Nucleus accumbens (tissue), 56 donors: Measurements from ENCODE around the gene PCIF1.
"Not testable (repeated sequence)": the region's sequence is repeated elsewhere in the genome, so short reads cannot be mapped to it uniquely, and the experiment has no call there.

Source experiments
- DNase-seq, 56 donors: peaks; one replicate each; lab custom pipeline; 2025; lab: John Stamatoyannopoulos, UW

Gene PCIF1

GRCh38 chr20:45934586-45935415 is at the start of gene PCIF1:
Gene PCIF1, plus strand, starts transcription at chr20:45934683. Its CDS starts 4,317 bp downstream, at chr20:45939000.
- DNase-seq = peak; percentile 68 to 98 (median 95)

DNA sequence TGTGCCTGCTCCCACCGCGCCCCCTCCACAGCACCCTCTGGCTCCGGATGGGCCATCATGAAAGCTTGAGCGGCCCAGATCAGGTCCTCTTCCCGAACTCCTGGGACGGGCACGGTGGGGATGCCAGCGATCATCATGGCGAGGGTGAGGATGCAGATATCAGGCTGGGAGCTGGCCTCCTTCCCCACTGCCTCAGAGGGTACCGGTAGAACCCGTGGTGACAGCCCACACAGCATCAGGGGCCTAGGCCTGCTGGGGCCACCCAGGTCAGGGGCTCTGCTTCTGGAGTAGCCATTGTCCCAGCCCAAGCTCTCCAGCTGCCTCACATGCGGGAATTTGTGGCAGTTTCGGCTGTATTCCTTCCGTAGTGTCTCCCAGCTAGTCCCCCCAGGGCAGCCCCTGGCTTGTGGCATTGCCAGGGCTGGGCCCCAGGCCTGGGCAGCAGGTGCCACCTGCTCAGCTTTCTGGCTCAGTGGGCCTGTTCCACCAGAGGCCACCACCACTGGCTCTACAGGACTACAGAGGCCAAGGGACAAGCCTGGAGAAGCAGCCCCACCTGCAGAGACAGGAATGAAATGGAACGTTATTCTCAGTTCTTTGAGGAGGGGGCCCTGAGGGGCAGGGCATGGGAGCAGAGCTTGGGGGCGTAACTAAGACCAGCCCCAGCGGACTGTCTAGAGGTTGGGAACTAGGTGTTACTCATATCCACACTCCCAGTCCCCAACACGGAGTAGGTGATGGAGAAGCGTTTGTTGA is 47.7 kb upstream of the PCIF1 start:
- DNase-seq = no peak

DNA sequence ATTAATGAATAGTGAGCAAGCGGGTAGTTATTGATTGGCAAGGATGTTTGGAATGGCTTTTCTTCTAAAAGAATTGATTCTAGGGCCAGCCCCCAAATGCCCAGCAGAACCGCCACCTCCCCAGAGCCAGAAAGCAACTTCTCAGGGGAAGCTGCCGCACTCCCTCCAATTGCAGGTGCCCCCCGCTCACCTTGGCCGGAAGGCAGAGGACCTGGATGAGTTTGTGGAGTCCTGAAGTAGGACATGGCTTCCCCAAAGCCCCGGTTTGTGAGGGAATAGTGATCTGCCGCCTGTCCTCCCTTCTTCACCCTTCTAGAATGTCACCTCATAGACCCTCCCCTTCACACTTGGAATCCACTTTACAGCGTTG is 47.2 kb upstream of the PCIF1 start, which contains the start of gene SPATA25:
SPATA25 (minus strand) TSS at position 277 of the 370 bp plus-strand sequence; CDS start at position 245, 32 bp downstream.
- DNase-seq = no peak

GRCh38 chr20:45888681-45889080 is 45.8 kb upstream of the PCIF1 start:
- DNase-seq = no peak

DNA sequence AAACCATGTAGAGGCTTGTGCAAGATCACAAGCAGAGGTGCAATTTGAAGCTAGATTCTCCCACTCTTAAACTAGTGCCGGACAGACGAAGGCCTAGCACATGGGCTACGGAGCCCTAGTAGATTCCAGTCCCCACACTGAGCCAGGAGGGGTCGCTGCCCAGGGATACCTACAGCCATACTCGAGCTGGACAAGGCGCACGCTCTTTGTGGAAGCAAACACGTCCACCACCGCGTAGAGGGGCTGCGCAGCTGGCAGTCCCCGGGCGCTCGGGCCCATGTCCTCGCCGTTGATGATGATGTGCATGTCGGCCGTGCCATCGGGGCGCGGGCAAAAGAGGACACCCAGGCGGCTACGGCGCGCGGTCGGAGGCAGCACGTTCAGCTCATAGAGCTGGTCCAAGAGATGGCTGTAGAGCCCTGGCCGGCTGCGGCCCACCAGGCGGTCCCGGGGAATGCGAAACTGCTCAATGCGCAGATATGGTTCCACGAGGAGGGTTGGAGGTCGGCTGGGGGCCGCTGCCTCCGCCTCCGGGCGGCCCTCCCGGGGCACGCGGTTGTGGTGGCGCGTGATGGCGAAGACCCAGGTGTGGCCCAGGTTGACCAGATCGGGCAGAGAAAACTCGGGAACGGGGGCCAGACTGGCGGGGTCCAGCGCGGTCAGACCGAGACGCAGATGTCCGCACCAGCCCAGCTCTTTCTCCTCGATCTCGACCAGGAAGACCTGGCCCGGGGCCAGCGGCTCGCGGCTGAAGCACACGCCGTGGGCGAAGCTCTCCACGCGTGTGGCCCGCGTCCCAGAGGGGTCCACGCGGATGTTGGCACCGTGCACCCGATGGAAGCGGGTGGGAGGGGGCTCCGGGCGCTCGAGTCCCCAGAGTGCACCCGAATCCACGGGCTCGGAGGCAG is 44.2 kb upstream of the PCIF1 start:
- DNase-seq = peak in 49 of 56 donors; percentile 12 to 72 (median 40)

GRCh38 chr20:45890985-45891983 is 43.2 kb upstream of the PCIF1 start, which contains the start of the genes CTSA and NEURL2:
Gene CTSA, plus strand, starts transcription at chr20:45891335. Its CDS starts 234 bp downstream, at chr20:45891569.
Gene NEURL2, minus strand, starts transcription at chr20:45891208. Its CDS starts 217 bp downstream, at chr20:45890991.
- peak in 55 of 56 donors; percentile 56 to 96 (median 86) for DNase-seq

DNA sequence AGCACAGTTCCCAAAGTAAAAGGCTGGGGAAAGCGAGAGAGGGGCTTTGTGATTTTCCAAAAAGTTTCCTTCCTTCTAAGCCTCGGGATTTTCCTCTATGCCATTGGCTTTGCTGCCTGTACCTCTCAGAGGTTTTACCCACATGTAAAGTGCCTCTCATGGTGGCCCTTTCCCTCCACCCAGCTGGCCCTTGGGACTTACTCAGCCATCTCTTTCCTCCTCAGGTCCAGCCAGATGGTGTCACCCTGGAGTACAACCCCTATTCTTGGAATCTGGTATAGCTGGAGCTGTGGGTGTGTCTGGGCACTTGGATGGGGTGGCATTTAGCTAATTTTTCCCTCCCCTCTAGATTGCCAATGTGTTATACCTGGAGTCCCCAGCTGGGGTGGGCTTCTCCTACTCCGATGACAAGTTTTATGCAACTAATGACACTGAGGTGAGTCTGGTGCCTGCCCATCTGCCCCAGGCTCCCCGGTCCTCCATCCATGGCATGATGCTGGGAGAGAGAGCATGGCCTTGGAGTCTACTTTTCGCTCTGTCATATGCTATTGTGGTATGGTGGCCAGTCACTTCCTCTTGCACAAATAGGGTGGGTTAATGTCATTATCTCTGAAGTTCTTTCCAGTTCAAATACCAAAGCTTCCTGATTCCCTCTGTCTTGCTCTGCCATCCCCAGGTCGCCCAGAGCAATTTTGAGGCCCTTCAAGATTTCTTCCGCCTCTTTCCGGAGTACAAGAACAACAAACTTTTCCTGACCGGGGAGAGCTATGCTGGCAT is 42.2 kb upstream of the PCIF1 start:
- DNase-seq = peak in 1 of 56 donors; percentile 7

DNA sequence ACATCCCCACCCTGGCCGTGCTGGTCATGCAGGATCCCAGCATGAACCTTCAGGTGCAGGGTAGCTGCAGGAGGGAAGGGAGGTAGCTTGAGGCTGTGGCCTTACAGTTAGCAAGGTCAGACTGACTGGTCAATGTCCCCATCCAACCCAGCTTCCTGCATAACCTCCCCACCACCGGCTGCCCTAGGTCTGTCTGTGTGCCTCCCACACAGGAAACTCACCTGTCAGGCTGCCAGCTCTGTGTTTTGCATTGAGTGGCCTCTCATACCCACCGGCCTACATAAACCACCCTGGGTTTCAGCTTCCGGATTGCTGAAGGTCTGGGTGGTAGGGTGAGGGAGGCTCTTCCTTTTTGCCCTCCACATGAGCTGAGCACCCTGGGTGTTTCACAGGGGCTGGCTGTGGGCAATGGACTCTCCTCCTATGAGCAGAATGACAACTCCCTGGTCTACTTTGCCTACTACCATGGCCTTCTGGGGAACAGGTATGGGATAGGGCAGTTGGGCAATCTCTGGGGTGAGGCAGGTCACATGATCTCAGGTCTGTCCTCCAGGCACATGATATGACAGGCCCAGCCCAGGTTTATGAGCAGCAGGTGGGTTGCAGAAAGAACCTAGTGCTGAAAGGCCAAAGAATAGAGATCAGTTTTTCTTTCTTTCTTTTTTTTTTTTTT is 41.5 kb upstream of the PCIF1 start:
- DNase-seq = no peak

- no peak for DNase-seq
Measured at GRCh38 chr20:45893831-45894230, 40.7 kb upstream of the PCIF1 start.

DNA sequence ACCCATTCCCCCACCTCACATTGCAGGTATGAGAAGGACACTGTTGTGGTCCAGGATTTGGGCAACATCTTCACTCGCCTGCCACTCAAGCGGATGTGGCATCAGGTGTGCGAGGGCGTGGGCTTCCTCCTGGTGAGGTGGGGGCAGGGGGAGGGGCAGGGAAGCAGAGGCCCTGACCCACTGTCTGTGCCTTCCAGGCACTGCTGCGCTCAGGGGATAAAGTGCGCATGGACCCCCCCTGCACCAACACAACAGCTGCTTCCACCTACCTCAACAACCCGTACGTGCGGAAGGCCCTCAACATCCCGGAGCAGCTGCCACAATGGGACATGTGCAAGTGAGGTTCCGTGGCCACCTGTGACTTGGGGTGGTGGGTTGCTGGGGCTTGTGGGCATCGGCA is 39.7 kb upstream of the PCIF1 start:
- no peak for DNase-seq

DNA sequence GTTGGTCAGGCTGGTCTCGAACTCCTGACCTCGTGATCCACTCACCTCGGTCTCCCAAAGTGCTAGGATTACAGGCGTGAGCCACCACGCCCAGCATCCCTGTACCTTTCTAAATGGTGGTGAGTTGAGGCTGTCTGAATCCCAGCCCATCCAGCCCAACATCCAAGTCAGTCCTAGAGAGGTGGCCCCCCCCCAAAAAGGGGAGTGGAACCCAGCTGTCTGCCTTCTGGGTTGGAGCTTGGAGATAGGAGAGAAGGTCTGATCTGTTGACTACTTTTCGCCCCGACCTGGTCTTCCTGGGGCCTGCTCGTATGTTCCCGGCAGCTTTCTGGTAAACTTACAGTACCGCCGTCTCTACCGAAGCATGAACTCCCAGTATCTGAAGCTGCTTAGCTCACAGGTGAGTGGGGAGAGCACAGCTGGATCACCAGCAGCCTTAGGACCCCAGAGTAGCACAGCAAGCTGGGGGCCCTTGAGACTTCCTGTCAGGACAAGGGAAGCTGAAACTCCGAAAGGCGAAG is 37.8 kb upstream of the PCIF1 start:
- DNase-seq = no peak

DNA sequence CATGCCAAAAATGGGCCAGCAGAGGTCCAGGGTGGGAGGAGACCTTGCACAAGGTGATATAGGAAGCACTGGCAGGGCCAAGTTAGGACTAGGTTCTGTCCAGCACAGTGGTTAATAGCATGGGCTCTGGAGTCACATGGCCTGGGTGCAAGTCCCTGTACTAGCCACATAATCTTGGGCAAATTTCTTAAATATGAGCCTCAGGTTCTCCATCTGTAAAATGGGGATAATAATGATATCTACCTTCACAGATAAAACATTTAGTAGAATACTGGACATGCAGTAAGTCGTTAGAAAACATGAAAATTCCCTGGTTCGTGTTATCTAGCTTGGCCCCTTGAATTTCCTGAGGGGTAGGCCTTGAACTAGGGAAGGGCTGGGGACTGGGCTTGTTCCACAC is 37.2 kb upstream of the PCIF1 start:
- no peak for DNase-seq

DNA sequence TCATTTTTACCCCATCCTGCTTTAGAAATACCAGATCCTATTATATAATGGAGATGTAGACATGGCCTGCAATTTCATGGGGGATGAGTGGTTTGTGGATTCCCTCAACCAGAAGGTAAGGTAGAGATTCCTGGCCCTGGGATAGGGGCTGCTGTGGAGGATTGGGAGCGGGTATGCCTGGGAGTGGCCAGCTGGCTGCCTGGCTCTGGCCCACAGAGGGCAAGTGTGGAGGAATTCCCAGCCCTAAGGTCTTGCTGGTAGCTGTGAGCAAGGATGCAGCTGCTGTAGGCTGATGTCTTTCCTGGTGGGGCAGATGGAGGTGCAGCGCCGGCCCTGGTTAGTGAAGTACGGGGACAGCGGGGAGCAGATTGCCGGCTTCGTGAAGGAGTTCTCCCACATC is 36.8 kb upstream of the PCIF1 start:
- DNase-seq = no peak

DNA sequence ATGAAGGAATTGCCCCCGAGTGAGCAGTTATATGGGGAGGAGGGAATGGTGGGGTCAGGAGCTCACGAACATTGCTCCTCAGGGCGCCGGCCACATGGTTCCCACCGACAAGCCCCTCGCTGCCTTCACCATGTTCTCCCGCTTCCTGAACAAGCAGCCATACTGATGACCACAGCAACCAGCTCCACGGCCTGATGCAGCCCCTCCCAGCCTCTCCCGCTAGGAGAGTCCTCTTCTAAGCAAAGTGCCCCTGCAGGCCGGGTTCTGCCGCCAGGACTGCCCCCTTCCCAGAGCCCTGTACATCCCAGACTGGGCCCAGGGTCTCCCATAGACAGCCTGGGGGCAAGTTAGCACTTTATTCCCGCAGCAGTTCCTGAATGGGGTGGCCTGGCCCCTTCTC is 36.2 kb upstream of the PCIF1 start:
- DNase-seq = no peak

DNA sequence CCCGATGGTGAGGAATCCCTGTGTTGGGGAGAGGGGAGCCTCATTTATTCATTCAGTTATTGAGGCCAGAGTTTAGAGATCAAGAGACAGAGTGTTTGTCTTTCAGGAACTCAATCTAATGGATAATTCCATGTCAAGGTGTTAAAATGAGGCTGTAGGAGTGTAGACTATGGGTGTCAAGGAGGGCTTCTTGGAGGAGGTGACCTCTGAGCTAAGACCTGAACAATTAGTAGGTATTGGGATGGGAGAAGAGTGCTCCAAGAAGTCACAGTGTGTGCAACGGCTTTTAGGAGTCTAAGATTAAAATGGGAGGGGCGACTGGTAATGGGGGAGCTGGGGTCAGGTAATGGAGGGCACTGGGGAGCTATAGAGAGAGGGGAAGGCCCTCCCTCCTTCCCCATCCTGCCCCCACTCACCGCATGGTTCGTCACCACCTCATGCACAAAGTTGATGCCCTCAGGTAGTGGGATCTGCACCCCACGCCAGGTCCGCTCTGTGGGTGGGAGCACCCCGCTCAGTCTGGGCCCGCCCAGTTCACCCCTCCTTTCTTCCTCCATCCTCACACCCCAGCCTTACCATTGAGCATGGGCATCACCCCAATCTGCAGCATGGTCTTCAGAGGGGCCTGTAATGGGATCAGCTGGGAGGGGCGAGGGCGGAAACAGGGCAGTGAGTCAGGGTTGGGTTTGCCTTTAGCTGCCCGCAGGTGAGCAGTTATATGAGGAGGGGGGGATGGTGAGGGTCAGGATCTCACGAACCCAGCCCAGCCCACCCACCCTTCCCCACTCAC is 35.2 kb upstream of the PCIF1 start:
- DNase-seq = no peak

GRCh38 chr20:45901332-45901731 is 33.2 kb upstream of the PCIF1 start:
- not testable (repeated sequence) for DNase-seq
